Endothelial cell of umbilical vein (primary cell): Measurements from ENCODE around the gene GATAD1. TPM values are rescaled to one million over a fixed set of nuclear protein-coding genes. Genes with fewer than 3 reads are reported as not detected.

ENCODE experiments used
- BruUV-seq: library from RNA; stranded (reverse); fragments of 400-500 nt; replicated peaks from 2 replicates; lab custom pipeline; 2021; lab: Mats Ljungman, UMichigan
- CTCF ChIA-PET: fragments of 300-600, 350-600 bp; sonication (Branson Sonifier 250); formaldehyde crosslinking; loops from one replicate; lab custom pipeline; 2021; ENCODE audit warnings: antibody characterized with exemption, inconsistent platforms; lab: Charles Lee
- POLR2A ChIA-PET: fragments of 300-600, 350-600 bp; sonication (Branson Sonifier 250); formaldehyde crosslinking; loops from one replicate; lab custom pipeline; 2021; ENCODE audit warnings: antibody characterized with exemption, inconsistent platforms; lab: Charles Lee
- DNase-seq: peaks from one replicate; pipeline ENCODE4 v3.0.0-alpha.2; 2011; ENCODE audit warnings: low read depth, low spot score
- FAIRE-seq: peaks from 2 replicates; lab custom pipeline; 2011; peaks lifted over from hg19 to GRCh38; lab: Jason Lieb, UNC
- H2AFZ ChIP-seq: 2 replicates; pipeline ENCODE4 v1.6.0; 2012; ENCODE audit warnings: low read depth, low read length, control low read depth, inconsistent platforms
- H3K27ac ChIP-seq: 2 replicates; pipeline ENCODE4 v1.5.1; 2011; ENCODE audit warnings: low read depth, mild to moderate bottlenecking, control low read depth, low read length, moderate library complexity; ENCODE audit not compliant: insufficient read depth
- H3K27me3 ChIP-seq, 2 experiments: 2 replicates each; pipeline versions ENCODE4 v1.6.0 to v1.6.1; 2011; ENCODE audit warnings: low read length in 2 of 2, mixed read lengths in 1 of 2; ENCODE audit not compliant: control insufficient read depth in 2 of 2, insufficient read depth in 2 of 2
- H3K36me3 ChIP-seq, 2 experiments: 2 replicates in 1 of 2; 3 replicates in 1 of 2; pipeline ENCODE4 v1.5.1; 2011; ENCODE audit warnings: low read length in 2 of 2, mild to moderate bottlenecking in 1 of 2, moderate library complexity in 1 of 2; ENCODE audit not compliant: control insufficient read depth in 2 of 2, insufficient read depth in 2 of 2; ENCODE audit errors: extremely low read depth in 1 of 2
- H3K4me1 ChIP-seq: 3 replicates; pipeline ENCODE4 v1.5.1; 2011; ENCODE audit warnings: mild to moderate bottlenecking, low read length; ENCODE audit not compliant: control insufficient read depth, insufficient read depth; ENCODE audit errors: extremely low read depth
- H3K4me2 ChIP-seq: 2 replicates; pipeline ENCODE4 v1.6.1; 2011; ENCODE audit warnings: low read length, control low read depth, mixed read lengths; ENCODE audit not compliant: insufficient read depth
- H3K4me3 ChIP-seq, 3 experiments: fragments of 200-600 bp in 1 of 3; sonication (generic), shearing (Covaris generic) in 1 of 3; replicated peaks in 1 of 3; 2 replicates each; pipeline ENCODE4 v1.5.1; 2011 to 2016; ENCODE audit warnings: control low read depth in 3 of 3, low read length in 3 of 3, mild to moderate bottlenecking in 2 of 3, inconsistent platforms in 1 of 3, low read depth in 1 of 3, moderate library complexity in 1 of 3; ENCODE audit not compliant: insufficient read depth in 1 of 3
- H3K79me2 ChIP-seq: 2 replicates; pipeline ENCODE4 v1.6.0; 2012; ENCODE audit warnings: low read length, inconsistent platforms; ENCODE audit not compliant: control insufficient read depth, insufficient read depth
- H3K9ac ChIP-seq: replicated peaks from 2 replicates; pipeline ENCODE3; 2011; ENCODE audit warnings: low read length, control low read depth; ENCODE audit not compliant: insufficient read depth; ENCODE audit errors: extremely low read depth
- H3K9me1 ChIP-seq: replicated peaks from 3 replicates; pipeline ENCODE4 v1.6.0; 2011; ENCODE audit warnings: mild to moderate bottlenecking, low read length; ENCODE audit not compliant: control insufficient read depth, insufficient read depth; ENCODE audit errors: extremely low read depth
- H3K9me3 ChIP-seq: replicated peaks from 2 replicates; pipeline ENCODE4 v1.5.1; 2012; ENCODE audit warnings: low read length, inconsistent platforms; ENCODE audit not compliant: control insufficient read depth, insufficient read depth
- H4K20me1 ChIP-seq: replicated peaks from 2 replicates; pipeline ENCODE3; 2011; ENCODE audit warnings: mild to moderate bottlenecking, low read length; ENCODE audit not compliant: control insufficient read depth, insufficient read depth; ENCODE audit errors: extremely low read depth
- CTCF ChIP-seq, 2 donors: IDR thresholded peaks; 1 replicate in 1 of 2; 2 replicates in 1 of 2; pipeline ENCODE4 v1.5.1; 2011; ENCODE audit warnings: low read length in 2 of 2, mild to moderate bottlenecking in 2 of 2, moderate library complexity in 2 of 2, control low read depth in 1 of 2, inconsistent platforms in 1 of 2, low read depth in 1 of 2; ENCODE audit not compliant: insufficient read depth in 1 of 2; ENCODE audit errors: extremely low read depth in 1 of 2
- EZH2 ChIP-seq: IDR thresholded peaks from 2 replicates; pipeline ENCODE4 v1.6.1; 2012; ENCODE audit warnings: borderline replicate concordance, low read depth, mild to moderate bottlenecking, moderate library complexity, low read length, inconsistent platforms; ENCODE audit not compliant: severe bottlenecking
- FOS ChIP-seq: IDR thresholded peaks from 2 replicates; pipeline ENCODE4 v1.6.1; 2011; ENCODE audit warnings: mild to moderate bottlenecking, low read length, moderate library complexity, borderline replicate concordance; ENCODE audit not compliant: insufficient read depth
- JUN ChIP-seq: IDR thresholded peaks from 2 replicates; pipeline ENCODE4 v1.6.1; 2011; ENCODE audit warnings: borderline replicate concordance, low read depth; ENCODE audit not compliant: insufficient read length, insufficient read depth
- MAX ChIP-seq: IDR thresholded peaks from 2 replicates; pipeline ENCODE4 v1.6.1; 2011; ENCODE audit not compliant: insufficient read depth, insufficient read length
- MYC ChIP-seq: IDR thresholded peaks from one replicate; pipeline ENCODE4 v1.6.1; 2011; ENCODE audit warnings: mild to moderate bottlenecking, low read depth, low read length
- POLR2A ChIP-seq: IDR thresholded peaks from 2 replicates; pipeline ENCODE4 v1.6.1; 2012; ENCODE audit warnings: low read depth, mild to moderate bottlenecking, control low read depth, low read length
- POLR2AphosphoS5 ChIP-seq: IDR thresholded peaks from 2 replicates; pipeline ENCODE4 v1.6.1; 2012; ENCODE audit warnings: low read depth, mild to moderate bottlenecking, control low read depth, low read length, moderate library complexity; ENCODE audit not compliant: insufficient read depth
- dilution Hi-C: fragments of 300-500 bp; cut with MboI; formaldehyde crosslinking; loops from one replicate; pipeline ENCODE4 v1.15.0; 2019; ENCODE audit warnings: low sequenced_read_pairs; ENCODE audit not compliant: extremely low pct_ligation_motif_present
- intact Hi-C: fragments of 100-400 bp; cut with micrococcal nuclease; formaldehyde crosslinking; loops from one replicate; pipeline ENCODE4 v1.10.0; 2022
- polyA plus RNA-seq, 4 experiments: library from polyadenylated mRNA; depleted of rRNA in 3 of 4; stranded (reverse) in 3 of 4; unstranded in 1 of 4; fragments of >200 nt; gene quantifications; 2 replicates each; pipeline versions ENCODE4 v1.2.1 to v1.2.3, GENCODE V29; 2011 to 2012; ENCODE audit warnings: missing spikeins in 1 of 4
- total RNA-seq: library from RNA; stranded (reverse); gene quantifications from 2 replicates; pipeline ENCODE4 v1.2.3, GENCODE V29; 2021

The GATAD1 gene
- total and polyA plus RNA-seq, 2 donors (not counting 3 experiments of a cell fraction or from before 2014, with no cell fraction given), result 13.7 to 28.9 TPM

DNA sequence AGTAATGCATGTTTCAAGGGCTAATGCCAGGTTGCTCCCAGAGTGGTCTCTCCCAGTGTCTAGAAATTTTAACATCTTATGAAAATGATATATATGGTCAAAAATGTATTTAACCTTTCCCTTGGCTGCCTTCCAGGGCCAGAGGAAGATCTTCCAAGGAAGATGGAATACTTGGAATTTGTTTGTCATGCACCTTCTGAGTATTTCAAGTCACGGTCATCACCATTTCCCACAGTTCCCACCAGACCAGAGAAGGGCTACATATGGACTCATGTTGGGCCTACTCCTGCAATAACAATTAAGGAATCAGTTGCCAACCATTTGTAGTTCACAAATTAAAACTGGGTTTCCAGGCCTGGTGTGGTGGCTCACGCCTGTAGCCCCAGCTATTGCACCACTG, 9.0 kb downstream of the GATAD1 start:
- H3K9me1 ChIP-seq, result no peaks in the 10 kb centered on the region
- H3K27me3 ChIP-seq, result no peaks in the 10 kb centered on the region
- POLR2A ChIA-PET, result no interaction called here
- H4K20me1 ChIP-seq, result no peaks in the 10 kb centered on the region
- no peak overlapping the region for H2AFZ ChIP-seq
- H3K4me1 ChIP-seq, result peaks cover 3% of the 10 kb centered on the region
- TF ChIP-seq POLR2AphosphoS5 (no peak), POLR2A (no peak), EZH2 (no peak), JUN (no peak), FOS (no peak), MYC (no peak), CTCF (IDR thresholded peaks at IDR 0.05; ENCODE audit: extremely low read depth in 1 of 2, insufficient read depth in 1 of 2, low read depth in 1 of 2, low read length in 2 of 2) (no peak), MAX (no peak)
- no TSS peak for BruUV-seq
- no peak for DNase-seq
- no peak overlapping the region for H3K9ac ChIP-seq
- no peak overlapping the region for H3K27ac ChIP-seq
- intact Hi-C loops, result no loop called here
- H3K4me2 ChIP-seq, result no peak overlapping the region
- no peak for FAIRE-seq
- H3K4me3 ChIP-seq, result no peak overlapping the region
- no peaks in the 10 kb centered on the region for H3K9me3 ChIP-seq
- peaks cover 5 to 13% of the 10 kb centered on the region in 2 experiments for H3K36me3 ChIP-seq
- dilution Hi-C loops, result no loop called here
- CTCF ChIA-PET, result interaction anchor here (1.6 kb wide), 1 partner anchor 32 kb away, joined by 3 read pairs; no protein-coding TSS in a partner anchor
- H3K79me2 ChIP-seq, result no peaks in the 10 kb centered on the region
